HEK293T (cell line): Measurements from ENCODE around the gene THAP6.

ENCODE experiments used
- ARNT ChIP-seq: fragments of 450-650 bp; IDR thresholded peaks from 2 replicates; pipeline ENCODE4 v1.6.1; 2017; ENCODE audit warnings: mild to moderate bottlenecking
- BHLHE40 ChIP-seq: fragments of 450-650 bp; IDR thresholded peaks from 2 replicates; pipeline ENCODE4 v1.6.1; 2016; ENCODE audit warnings: mild to moderate bottlenecking, moderate library complexity, borderline replicate concordance
- ELF4 ChIP-seq: fragments of 450-650 bp; IDR thresholded peaks from 2 replicates; pipeline ENCODE4 v1.6.1; 2017; ENCODE audit warnings: antibody characterized with exemption
- SP1 ChIP-seq: fragments of 450-650 bp; IDR thresholded peaks from 2 replicates; pipeline ENCODE4 v1.6.1; 2017
- SUZ12 ChIP-seq: fragments of 450-650 bp; IDR thresholded peaks from 2 replicates; pipeline ENCODE4 v1.6.1; 2016; ENCODE audit warnings: mild to moderate bottlenecking
- TARDBP ChIP-seq: fragments of 450-650 bp; IDR thresholded peaks from 2 replicates; pipeline ENCODE4 v1.6.1; 2016
- TF ChIP-seq, protein P1 (sequence below): fragments of 450-650 bp; IDR thresholded peaks from 2 replicates; pipeline ENCODE4 v1.6.1; 2016

DNA sequence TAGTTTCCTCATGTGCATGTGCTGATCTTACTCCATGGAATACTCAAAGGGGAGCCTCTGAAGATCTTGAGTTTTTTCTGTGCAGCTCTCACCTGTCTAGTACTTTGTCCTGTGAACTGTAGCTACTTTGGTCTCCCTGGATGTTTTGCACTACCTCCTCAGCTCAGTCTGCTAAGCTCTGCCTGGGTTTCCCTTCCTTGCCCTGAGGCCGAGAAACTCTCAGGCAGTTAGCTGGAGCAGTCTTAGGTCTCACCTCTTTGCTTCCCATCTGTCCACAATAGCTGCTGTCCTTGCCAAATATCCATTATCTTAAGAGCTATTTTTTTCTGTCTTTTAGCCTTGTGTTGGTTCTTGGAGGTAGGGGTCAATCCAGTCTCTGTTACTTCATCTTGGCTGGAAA, 11.6 kb downstream of the THAP6 start:
- TF ChIP-seq SUZ12, result no peak
- no peak for TF ChIP-seq ARNT
- no peak for TF ChIP-seq BHLHE40
- no peak for TF ChIP-seq ELF4
- no peak for TF ChIP-seq SP1
- TF ChIP-seq TARDBP, result no peak
- TF ChIP-seq, protein P1, sequence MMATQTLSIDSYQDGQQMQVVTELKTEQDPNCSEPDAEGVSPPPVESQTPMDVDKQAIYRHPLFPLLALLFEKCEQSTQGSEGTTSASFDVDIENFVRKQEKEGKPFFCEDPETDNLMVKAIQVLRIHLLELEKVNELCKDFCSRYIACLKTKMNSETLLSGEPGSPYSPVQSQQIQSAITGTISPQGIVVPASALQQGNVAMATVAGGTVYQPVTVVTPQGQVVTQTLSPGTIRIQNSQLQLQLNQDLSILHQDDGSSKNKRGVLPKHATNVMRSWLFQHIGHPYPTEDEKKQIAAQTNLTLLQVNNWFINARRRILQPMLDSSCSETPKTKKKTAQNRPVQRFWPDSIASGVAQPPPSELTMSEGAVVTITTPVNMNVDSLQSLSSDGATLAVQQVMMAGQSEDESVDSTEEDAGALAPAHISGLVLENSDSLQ, result no peak
